ENCODE results near the gene DYNLL2.
"Not testable (repeated sequence)": the region's sequence is repeated elsewhere in the genome, so short reads cannot be mapped to it uniquely, and the experiment has no call there.

DYNLL2 gene

DNA sequence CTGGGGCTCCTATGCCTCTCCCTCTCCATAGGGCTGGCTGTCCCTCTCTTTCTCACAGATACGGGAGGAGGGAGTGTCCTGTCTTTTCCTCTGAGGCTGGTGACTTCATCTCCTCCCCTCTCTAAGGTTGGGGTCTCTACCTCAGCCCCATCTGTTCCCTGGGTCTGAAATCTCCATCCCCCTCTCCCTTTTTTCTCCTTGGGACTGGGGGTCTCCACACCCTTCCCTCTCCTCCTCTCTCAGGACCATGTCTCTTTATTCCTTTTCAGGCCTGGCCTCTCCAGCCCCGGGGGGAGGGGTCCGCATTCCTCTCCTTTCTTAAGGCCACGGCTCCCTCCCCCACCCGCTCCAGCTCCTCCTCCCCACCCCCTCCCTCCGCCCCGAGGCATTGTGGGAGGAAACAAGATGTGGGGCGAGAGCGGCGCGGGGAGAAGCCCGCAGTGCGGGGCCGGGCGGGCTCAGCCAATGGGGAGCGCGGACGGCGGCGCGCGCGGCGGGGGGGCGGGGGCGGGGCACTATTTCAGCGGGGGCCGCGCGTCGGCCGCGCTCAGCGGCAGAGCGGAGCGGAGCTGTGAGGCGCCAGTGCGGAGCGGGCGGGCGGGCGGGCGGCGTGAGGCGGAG is at the start of gene DYNLL2:
Gene DYNLL2, plus strand, starts transcription at position 550 of the 621 bp plus-strand sequence. CDS start 3,672 bp downstream, outside the sequence.
- FAIRE-seq (peak; percentile 79), DNase-seq (ENCODE audit: insufficient read length, low spot score) (peak; percentile 92)

DNA sequence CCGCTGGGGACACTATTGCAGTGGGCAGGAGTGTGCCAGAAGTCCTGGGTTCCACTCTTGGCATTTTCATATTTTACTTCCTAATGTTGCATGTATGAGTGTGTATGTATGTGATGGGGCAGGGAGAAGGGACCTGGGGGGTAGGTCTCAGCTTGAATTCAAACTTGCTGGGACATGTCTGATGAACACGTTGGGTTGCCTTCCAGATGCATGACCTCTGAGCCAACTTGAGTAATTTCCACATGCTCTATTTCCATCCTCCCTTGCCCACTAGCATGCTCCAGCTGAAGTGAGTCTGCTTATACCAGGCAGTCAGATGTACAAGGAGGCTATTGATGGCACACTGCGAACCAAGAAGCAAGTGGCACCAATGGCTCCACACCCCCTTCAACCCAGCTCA is 43.2 kb upstream of the DYNLL2 start:
- FAIRE-seq = no peak
- DNase-seq (ENCODE audit: insufficient read length, low spot score) = no peak

DNA sequence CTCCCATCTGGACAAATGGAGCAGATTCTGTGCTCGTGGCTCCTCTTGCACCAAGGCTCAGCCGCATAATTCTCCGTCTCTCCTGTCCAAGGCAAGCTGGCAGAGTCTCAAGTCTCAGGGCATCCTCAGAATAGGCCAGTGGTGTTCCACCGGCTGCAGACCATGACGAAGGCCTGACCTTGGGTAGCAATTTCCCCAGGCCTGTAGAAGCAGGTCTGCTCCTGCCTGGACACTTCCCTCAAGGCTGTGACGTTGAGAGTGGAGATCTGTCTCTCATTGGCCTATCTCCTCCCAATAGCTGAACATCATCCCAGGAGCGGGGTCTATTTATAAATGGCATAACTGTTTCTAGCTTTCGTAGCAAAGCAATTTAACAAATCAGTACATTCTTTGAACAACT is 42.8 kb upstream of the DYNLL2 start:
- FAIRE-seq (no peak), DNase-seq (ENCODE audit: insufficient read length, low spot score) (no peak)

DNA sequence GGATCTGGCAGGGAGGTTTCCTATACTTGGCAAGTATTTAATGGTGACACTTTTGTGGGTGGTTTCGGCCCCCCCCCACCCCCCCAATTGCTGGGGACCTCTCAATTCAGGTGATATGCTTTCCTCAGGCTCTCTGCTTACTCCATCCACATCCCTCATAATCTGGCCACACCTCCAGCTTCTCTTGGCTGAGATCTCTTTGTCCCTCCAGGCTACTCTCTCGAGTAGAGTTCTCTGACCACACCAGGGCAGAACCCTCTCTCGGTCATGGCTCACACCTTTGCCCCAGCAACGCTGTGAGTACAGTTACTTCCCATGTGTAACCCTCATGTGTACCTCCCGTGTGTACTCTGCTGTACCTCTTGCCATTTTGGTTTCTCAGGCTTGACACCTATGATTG is 42.1 kb upstream of the DYNLL2 start:
- no peak for FAIRE-seq
- DNase-seq (ENCODE audit: insufficient read length, low spot score) = no peak

DNA sequence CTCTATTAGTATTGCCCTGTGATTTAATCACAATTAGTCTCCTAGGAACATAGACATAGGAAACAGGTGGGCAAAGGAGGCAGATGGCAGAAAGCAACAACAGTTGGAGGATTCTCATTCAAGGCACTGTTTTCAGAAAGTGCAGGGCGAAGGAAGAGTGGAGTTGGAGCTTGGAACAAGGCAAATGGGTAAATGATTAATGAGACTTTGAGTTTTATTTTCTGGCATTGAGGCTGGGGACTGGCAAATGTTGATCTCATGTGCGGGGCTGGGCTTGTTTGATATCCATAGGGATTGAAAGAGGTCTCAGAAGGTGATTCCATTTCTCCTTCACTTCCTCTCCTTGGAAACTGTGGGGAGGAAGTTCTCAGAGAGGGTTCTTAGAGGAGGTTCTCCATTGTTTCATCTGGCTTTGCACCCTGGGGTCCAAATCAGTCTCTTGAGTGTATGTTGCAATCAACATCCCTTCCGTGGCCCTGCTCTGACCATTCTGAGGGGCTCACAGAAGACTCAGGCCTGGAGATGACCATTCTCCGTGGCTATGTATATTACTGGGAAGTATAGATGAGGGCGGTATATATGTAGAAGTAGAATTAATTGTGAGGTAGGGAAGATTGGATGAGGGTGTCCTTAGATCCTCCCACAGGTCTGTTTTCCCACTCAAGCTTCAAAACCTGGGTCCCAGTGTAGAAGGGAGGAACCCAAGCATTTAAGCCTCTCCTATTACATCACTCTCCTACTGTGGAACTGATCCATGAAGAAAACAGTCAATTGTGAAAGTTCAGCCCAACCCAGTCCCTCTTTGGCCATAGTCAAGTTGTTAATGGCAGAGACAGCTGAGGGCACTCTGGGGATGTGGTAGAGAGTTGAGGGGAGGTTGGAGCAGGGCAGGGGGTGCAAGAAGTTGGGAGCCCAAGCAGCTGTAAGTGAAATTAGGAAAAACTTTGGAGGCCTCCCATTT is 39.7 kb upstream of the DYNLL2 start:
- FAIRE-seq = no peak
- DNase-seq (ENCODE audit: insufficient read length, low spot score) = no peak

DNA sequence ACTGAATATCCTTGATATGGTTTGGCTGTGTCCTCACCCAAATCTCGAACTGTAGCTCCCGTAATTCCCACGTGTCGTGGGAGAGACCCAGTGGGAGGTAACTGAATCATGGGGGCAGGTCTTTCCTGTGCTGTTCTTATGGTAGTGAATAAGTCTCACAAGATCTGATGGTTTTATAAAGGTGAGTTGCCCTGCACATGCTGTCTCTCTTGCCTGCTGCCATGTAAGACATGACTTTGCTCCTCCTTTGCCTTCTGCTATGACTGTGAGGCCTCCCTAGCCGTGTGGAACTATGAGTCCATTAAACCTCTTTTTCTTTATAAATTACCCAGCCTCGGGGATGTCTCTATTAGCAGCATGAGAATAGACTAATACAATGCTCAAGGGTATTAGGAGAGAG is 39.0 kb upstream of the DYNLL2 start:
- DNase-seq (ENCODE audit: insufficient read length, low spot score); FAIRE-seq: not testable (repeated sequence)

DNA sequence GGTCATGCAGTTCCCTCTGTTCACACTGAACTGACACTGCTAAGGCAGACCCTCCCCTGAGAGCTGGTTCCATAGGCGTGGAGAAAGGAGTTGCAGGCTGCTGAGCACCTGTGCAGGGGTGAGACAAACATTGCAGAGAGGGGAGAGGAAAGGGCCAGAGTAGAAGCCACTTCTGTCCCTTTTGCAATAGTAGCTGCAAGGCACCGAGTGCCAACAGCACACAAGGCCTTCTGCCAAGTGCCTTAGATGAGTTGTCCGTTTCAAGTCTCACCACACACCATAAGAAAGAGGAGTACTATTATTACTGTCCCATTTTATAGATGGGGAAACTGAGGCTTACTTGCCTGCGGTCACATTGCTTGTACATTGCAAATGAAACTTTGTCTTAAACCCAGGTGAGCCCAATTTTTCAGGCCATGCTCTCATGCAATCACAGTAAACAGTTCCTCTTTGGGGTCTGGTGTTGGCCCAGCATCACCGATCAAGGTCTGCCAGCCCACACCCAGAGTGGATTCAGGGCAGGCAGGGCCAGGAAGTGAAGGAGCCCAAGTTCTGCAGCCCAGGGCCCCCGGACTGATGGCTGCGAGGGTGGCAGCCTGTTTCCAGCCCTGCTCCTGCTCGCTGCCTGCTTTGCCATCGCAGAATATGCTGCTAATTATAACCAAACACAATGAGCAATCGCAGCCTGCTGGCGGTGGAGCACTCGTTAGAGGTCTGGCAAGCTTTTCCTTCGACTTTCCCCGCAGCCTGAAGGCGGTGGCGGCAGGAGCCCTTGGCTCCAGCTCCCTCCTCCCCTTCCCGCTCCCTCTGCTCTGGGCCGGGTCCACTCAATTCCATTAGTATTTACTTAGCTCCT is 36.8 kb upstream of the DYNLL2 start:
- FAIRE-seq = no peak
- DNase-seq (ENCODE audit: insufficient read length, low spot score) = no peak

DNA sequence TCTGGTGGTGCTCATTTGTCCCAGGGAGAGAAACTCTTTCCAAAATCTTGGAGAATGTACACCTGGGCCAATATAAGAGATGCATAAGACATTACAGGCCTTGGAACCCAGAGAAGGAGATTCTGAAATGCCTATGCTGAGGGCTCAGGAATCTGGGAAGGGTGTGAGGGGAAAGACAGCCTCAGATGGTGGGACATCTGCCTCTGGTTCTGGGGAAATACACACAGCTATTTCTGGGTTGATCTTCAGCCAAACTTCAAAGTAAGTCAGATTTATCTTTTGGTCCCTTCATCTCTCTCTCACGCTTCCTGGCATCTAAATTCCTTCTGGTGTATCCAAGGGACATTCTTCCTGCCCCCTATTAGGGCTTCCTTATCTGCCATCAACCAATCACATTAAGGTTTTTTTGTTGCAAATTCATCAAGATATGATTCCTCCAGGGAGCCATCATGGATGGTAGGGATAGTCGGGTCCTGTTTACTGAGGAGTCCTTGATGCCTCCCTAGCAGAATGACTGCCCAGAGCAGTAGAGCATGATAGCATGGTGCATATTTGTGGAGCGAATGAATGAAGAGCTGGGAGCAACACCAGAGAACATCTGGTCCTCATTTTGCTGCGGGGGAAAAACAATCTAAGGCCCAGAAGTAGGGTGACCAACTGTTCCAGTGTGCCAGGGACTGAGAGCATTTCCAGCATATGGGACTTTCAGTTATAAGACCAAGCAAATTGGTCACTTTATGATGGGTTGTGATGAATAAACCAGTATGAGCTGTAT is 35.7 kb upstream of the DYNLL2 start:
- no peak for FAIRE-seq

DNA sequence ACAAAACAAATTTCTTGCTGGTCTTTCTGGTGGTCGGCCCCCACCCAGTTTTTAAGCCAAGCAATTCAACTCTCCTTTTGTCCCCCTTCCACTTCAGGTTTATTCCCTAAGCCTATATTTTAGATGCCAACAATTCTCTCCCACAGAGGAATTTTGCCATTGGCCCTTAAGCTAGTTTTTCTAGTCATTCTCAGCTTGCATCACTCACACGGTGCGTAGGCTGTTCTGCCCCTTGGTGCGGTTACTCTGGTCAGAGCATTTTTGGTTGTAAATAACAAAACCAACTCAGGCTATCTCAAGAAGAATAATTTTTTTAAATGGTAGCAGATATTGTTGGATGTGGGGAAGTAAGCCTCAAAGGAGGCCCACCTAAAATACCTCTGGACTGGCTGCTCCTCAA is 33.7 kb upstream of the DYNLL2 start:
- FAIRE-seq (no peak), DNase-seq (ENCODE audit: insufficient read length, low spot score) (no peak)

More for the DNA sequence above, 35.7 kb upstream of the DYNLL2 start:
- DNase-seq (ENCODE audit: insufficient read length, low spot score) = no peak

DNA sequence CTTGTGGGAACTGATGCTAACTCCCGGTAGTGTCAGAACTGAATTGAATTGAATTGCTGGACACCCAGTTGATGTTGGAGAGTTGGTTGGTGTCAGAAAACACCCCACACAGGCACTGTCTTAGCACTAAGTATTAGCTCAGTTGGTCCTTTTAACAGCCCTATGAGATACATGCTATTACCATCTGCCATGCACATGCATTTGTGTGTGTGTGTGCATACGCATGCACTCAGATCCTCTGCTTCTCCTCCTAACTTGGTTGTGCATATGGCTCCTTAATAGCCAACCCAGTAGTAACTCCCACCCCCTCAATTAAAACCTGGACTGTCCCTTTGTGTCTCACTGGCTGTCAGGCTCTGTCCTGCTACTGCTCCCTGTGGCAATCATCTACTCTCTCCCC is 32.3 kb upstream of the DYNLL2 start:
- DNase-seq (ENCODE audit: insufficient read length, low spot score) (no peak), FAIRE-seq (no peak)

DNA sequence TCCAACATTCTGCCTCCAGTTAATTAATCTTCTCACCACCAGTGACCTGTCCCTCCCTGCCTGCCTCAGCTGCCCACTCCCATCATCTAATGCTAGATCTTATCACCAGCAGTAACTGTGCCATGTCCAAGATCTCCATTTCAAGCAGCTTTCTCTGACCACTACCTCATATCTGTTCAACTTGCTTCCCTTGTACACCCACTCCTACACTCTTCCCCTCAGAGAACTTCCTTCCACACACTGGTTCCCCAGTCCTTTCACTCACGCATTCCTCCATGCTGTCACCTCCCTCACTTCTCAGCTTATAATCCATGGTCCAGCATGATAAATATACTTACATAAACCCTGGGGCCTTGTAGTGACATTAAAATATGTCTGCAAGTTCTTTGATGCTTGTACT is 31.8 kb upstream of the DYNLL2 start:
- FAIRE-seq (no peak), DNase-seq (ENCODE audit: insufficient read length, low spot score) (no peak)

DNA sequence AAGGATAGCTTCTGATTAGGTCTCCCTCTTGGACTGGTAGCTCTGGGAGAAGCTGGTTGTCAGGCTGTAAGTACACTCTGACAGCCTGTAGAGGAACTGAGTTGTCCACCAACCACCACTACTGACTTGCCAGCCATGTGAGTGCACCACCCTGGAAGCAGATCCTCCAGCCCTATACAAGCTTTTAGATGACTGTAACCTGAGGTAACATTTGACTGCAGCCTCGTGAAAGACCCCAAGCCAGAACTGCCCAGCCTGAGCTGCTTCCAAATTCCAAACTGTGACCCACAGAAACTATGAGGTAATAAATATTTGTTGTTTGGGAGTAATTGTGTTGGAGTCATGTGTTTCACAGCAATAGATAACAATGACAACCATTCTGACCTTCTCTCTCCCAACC is 30.8 kb upstream of the DYNLL2 start:
- DNase-seq (ENCODE audit: insufficient read length, low spot score) (no peak), FAIRE-seq (no peak)

DNA sequence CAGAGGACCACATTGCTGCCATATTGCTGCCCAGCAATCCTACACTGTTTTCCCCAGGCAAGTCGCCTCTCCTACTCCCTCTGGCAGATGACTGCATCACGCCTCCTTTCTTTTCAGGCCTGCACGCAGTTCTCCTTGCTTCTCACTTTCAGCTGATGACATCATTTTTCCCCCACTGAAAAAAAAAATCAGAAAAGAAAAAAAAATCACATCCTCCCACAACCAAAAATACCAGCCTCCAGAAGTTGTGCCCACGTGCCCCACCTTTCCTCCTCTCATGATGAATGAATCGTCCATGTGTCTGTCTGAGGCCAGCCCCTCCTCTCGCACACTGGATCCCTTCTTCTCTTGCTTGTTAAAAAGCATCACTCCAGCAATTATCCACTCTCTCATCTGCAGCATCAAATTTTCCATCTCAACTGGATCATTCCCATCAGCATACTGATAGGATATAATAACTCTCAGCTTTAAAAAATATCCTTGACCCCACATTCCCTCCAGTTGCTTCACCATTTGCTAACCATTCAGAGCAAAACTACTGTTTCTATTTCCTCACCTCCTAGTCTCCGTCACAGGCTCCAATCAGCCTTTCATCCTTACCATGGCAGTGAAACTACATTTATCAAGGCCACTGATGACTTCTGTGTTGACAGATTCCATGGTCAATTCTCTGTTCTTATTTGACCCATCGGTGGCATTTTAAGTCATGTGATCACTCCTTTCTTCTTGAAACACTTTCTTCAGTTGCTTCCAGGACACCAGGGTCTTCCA is 30.1 kb upstream of the DYNLL2 start:
- no peak for DNase-seq (ENCODE audit: insufficient read length, low spot score)
- no peak for FAIRE-seq

DNA sequence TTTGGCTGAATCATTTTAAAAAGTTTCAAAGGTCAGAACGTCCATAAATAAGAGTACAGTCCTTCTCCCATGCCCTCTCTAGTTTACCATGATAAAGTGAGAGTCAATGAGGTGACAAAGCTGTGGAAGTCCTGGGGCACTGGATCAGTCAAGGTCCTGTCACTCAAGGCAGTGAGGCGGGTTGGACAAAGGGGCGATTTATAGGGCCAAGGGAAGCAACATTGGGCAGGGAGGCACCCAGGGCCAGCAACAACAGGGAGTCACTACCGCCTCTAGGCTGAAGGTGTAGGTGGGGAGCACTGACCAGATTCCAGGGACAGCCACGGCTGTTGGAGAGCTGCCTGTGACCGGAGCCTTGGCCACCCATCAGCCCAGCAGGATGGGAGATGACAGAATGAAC is 28.6 kb upstream of the DYNLL2 start:
- FAIRE-seq (no peak), DNase-seq (ENCODE audit: insufficient read length, low spot score) (no peak)

DNA sequence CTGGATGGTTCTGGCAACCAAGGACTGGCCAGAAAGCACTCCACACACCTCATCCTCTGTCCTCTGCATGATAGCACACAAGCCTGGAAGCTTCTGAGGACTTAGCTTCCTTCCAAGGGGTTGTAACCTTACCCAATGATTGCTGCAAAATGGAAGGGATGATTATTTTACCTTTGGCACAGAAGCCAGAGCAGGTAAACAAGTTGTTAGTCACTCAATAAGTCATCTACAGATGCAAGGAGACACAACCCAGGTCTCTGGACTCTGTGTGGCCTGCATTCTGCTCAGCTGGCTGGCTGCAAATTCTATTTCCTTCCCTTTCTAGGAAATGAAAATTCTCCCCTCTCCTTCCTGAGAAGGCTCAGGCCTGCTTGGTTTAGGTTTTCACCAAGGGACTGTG is 26.7 kb upstream of the DYNLL2 start:
- no peak for FAIRE-seq
- no peak for DNase-seq (ENCODE audit: insufficient read length, low spot score)

DNA sequence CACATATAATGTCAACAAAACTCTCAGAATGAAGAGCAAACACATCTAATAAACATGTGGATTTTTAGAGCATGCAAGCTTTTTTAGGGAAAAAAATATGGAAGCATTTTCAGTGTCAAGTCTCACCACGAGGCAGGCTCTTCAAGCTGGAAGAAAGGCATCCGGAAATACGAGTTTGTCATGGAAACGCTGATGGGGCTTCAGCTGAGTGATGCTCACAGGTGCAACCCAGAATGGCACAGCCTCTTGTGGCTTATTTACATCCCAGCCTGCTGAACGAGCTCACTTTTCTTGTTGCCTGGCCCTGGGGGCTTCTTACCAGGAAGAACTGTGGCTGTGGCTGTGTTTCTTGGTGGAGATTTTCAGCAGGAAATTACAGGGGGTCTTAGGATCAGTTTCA is 24.1 kb upstream of the DYNLL2 start:
- DNase-seq (ENCODE audit: insufficient read length, low spot score) (no peak), FAIRE-seq (no peak)

DNA sequence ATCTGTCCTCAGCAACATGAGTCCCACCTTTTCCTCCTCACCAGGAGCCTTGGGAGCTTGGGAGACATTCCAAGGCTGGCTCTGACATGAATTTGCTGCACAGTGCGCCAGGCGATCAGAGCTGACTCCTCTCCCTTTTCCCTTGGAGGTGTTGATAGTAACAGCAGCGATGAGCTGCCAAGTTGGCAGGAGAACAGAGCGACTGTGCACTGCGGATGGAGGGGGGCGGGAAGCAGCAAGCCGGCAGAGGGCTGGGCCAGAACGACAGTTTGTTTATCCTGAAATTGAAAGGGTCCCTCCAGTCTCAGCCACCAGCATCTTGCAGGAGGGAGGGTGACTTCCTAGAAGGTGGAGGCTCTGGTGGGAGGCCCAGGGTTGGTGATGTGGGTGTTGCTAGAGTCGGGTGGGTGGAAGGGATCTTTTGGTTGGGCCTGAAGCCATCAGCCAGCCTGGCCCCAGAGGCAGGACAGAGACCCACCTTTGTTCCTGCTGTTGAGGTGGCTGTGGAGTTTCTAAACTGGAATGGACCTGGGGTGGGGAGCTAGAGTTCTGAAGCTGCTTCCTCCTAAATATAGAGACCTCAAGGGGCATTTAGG is 22.5 kb upstream of the DYNLL2 start:
- DNase-seq (ENCODE audit: insufficient read length, low spot score) = no peak

DNA sequence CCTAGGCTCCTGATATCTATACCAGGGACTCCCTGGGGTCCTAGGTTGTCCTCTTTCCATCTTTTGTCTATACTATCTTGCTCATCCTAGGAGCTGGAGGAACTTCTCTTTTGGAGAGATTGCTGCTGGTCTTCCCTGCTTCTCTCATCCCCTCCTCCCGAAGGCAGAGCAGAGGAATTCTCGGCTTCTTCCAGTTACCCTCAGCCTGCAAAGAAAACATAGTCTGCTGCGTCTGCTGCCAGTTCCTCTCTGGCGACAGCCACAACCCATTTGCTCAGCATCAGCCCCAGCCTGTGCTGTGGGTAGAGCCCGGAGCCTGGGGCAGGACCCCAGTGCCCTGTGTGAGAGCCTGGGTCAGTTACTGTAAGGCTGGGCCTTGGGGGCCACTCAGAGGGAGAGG is 21.5 kb upstream of the DYNLL2 start:
- DNase-seq (ENCODE audit: insufficient read length, low spot score) (no peak), FAIRE-seq (no peak)

More for the DNA sequence above, 22.5 kb upstream of the DYNLL2 start:
- FAIRE-seq = no peak

DNA sequence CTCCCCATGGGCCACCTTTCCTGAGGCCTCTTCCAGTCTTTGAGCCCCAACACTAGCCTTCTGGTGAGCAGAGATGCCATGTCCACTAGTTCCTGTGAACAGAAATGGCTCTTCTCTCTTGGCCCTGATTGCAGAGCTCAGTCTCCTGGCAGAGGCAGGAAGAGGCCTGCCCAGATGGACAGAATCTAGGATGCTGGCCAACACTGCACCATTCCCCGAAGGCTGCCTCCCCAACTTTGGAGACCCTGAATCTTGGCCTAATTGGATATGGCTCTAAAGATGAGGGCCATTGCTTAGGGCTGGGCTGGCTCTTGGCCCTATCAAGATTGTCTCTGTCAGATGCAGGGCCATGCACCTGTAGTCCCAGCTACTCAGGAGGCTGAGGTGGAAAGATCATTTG is 18.0 kb upstream of the DYNLL2 start:
- DNase-seq (ENCODE audit: insufficient read length, low spot score) (no peak), FAIRE-seq (no peak)

Measured in GM19239 (cell line).